Spleen (tissue), 11 donors: Measurements from ENCODE around the gene INHBE. TPM values are rescaled to one million over a fixed set of nuclear protein-coding genes. Genes with fewer than 3 reads are reported as not detected.

ENCODE experiments used
- DNase-seq: peaks from one replicate; pipeline ENCODE4 v3.0.0-alpha.2; 2020
- H3K27ac ChIP-seq, 8 donors: fragments of 200-600 bp; sonication (generic) in 7 of 8; 1 replicate in 4 of 8; 2 replicates in 4 of 8; pipeline versions ENCODE4 v1.5.0 to v1.8.0; 2016 to 2021; ENCODE audit warnings: inconsistent platforms in 4 of 8, mild to moderate bottlenecking in 4 of 8, moderate library complexity in 1 of 8
- H3K27me3 ChIP-seq, 7 donors: fragments of 200-600 bp; sonication (generic) in 6 of 7; replicated peaks in 1 of 7; 1 replicate in 4 of 7; 2 replicates in 3 of 7; pipeline versions ENCODE4 v1.5.0 to v1.8.0; 2016 to 2021; ENCODE audit warnings: inconsistent platforms in 3 of 7, mild to moderate bottlenecking in 1 of 7
- H3K36me3 ChIP-seq, 6 donors: fragments of 200-600 bp; sonication (generic) in 5 of 6; 1 replicate in 4 of 6; 2 replicates in 2 of 6; pipeline versions ENCODE4 v1.5.0 to v1.8.0; 2016 to 2021; ENCODE audit warnings: inconsistent platforms in 2 of 6
- H3K4me1 ChIP-seq, 6 donors: fragments of 200-600 bp; sonication (generic) in 5 of 6; 1 replicate in 3 of 6; 2 replicates in 3 of 6; pipeline versions ENCODE4 v1.5.0 to v1.8.0; 2016 to 2021; ENCODE audit warnings: inconsistent platforms in 3 of 6
- H3K4me3 ChIP-seq, 8 donors: fragments of 200-600 bp; sonication (generic) in 7 of 8; 1 replicate in 4 of 8; 2 replicates in 4 of 8; pipeline versions ENCODE4 v1.5.0 to v1.8.0; 2016 to 2021; ENCODE audit warnings: inconsistent platforms in 4 of 8, mild to moderate bottlenecking in 4 of 8, moderate library complexity in 2 of 8
- H3K9me3 ChIP-seq, 8 donors: fragments of 200-600 bp; sonication (generic) in 7 of 8; 1 replicate in 4 of 8; 2 replicates in 4 of 8; pipeline versions ENCODE4 v1.5.0 to v1.8.0; 2016 to 2021; ENCODE audit warnings: inconsistent platforms in 4 of 8
- POLR2A ChIP-seq, 3 donors: fragments of 450-650 bp; IDR thresholded peaks; one replicate each; pipeline ENCODE4 v1.5.1; 2017; ENCODE audit warnings: antibody characterized with exemption in 3 of 3, mild to moderate bottlenecking in 1 of 3
- POLR2AphosphoS5 ChIP-seq, 3 donors: sonication (generic); formaldehyde crosslinking; IDR thresholded peaks; one replicate each; pipeline ENCODE4 v1.5.1; 2017; ENCODE audit warnings: antibody characterized with exemption in 3 of 3
- WGBS, 5 donors: extraction: QIAGEN DNeasy Blood & Tissue Kit in 3 of 5; methylation state at CpG; one replicate each; pipeline versions ENCODE4 v1.1.5 to v1.1.7; 2013 to 2018; 5-methylcytosine and 5-hydroxymethylcytosine counted together
- intact Hi-C: fragments of 100-400 bp; cut with DNase I; formaldehyde crosslinking; loops from one replicate; pipeline ENCODE4 v1.15.0; 2023; ENCODE audit warnings: low total_unique reads
- polyA plus RNA-seq, 3 donors: library from polyadenylated mRNA; stranded (reverse); fragments of 200-250 nt; gene quantifications; one replicate each; pipeline ENCODE4 v1.2.1, GENCODE V29; 2013
- total RNA-seq, 7 donors: library from RNA; depleted of rRNA in 3 of 7; stranded (reverse); fragments of >200 nt in 3 of 7; fragmentation: NEBNext Ultra II Directional in 4 of 7; extraction: Animal tissue kit (Norgen Biotek cat#: 25700) in 4 of 7; gene quantifications; one replicate each; pipeline versions ENCODE4 v1.1.0 to v1.2.1, GENCODE V29; 2016 to 2021
- TF ChIP-seq, protein P1 (sequence below), 11 experiments: fragments of 200-600 bp in 7 of 11; fragments of 450-650 bp in 4 of 11; sonication (generic) in 4 of 11; IDR thresholded peaks in 8 of 11; conservative IDR thresholded peaks in 3 of 11; 1 replicate in 7 of 11; 2 replicates in 4 of 11; pipeline versions ENCODE4 v1.4.0 to v1.8.0; 2016 to 2021; ENCODE audit warnings: antibody characterized with exemption in 11 of 11, inconsistent platforms in 4 of 11, mild to moderate bottlenecking in 1 of 11
- donor health status: healthy with polysubstance abuse.
- donor health status: DM: no; HTN: no; CAD: no; lungs with moderate emphysema.
- donor health status: DM: no; HTN: no; CAD: no.
- donor health status: Bipolar disorder and iron deficiency.
- donor health status: healthy.
- donor health status: DM: no; HTN: no; CAD: no.
- donor health status: DM: yes; HTN: yes; CAD: no.

INHBE gene
- total and polyA plus RNA-seq, 10 donors, result 0.02 TPM; not detected in 9

DNA sequence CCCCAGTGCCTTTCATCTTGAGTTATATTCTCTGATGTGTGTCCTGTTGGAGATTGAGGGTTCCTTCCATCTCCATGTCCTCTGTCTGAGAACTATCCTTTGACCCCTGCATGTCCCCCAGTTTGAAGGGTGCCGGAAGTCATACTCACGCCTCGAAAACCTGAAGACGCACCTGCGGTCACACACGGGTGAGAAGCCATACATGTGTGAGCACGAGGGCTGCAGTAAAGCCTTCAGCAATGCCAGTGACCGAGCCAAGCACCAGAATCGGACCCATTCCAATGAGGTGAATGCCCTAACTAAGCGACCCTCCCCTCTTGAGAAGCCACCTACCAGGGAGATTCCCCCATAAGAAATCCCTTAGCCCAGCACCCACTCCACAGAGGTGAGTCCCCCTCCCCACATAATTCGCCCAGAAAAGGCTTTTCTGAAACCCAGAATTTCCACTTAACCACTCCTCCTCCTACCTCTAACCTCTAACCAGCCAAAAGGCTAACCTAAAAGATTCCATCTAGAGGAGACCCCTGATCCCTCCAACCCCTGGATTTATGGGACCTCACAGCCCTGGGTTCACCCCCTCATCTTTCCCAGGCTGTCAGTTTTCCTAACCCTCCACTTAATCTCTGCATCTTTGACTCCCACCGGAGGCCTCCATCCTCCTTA lies 12.2 kb downstream of the INHBE start:
- H3K36me3 ChIP-seq, result peaks cover 0 to 62% (median 37%) of the 10 kb centered on the region in 6 donors
- no peak overlapping the region for H3K4me3 ChIP-seq
- H3K9me3 ChIP-seq, result no peaks in the 10 kb centered on the region
- H3K27me3 ChIP-seq, result peaks cover 0 to 2% (median 0%) of the 10 kb centered on the region in 7 donors
- H3K27ac ChIP-seq, result no peak overlapping the region
- TF ChIP-seq POLR2AphosphoS5 (IDR thresholded peaks at IDR 0.05), result no peak
- TF ChIP-seq, protein P1, sequence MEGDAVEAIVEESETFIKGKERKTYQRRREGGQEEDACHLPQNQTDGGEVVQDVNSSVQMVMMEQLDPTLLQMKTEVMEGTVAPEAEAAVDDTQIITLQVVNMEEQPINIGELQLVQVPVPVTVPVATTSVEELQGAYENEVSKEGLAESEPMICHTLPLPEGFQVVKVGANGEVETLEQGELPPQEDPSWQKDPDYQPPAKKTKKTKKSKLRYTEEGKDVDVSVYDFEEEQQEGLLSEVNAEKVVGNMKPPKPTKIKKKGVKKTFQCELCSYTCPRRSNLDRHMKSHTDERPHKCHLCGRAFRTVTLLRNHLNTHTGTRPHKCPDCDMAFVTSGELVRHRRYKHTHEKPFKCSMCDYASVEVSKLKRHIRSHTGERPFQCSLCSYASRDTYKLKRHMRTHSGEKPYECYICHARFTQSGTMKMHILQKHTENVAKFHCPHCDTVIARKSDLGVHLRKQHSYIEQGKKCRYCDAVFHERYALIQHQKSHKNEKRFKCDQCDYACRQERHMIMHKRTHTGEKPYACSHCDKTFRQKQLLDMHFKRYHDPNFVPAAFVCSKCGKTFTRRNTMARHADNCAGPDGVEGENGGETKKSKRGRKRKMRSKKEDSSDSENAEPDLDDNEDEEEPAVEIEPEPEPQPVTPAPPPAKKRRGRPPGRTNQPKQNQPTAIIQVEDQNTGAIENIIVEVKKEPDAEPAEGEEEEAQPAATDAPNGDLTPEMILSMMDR (IDR thresholded peaks at IDR 0.05 in 8 of 11, conservative IDR thresholded peaks at IDR 0.05 in 3 of 11), result no peak
- no peak for TF ChIP-seq POLR2A (IDR thresholded peaks at IDR 0.05)
- intact Hi-C loops, result no loop called here
- 86 to 94% (median 87%) methylated on average over 12 of the region's 12 CpGs for WGBS, 5 donors
- peak; percentile 58 for DNase-seq
- peaks cover 5 to 49% (median 21%) of the 10 kb centered on the region in 6 donors for H3K4me1 ChIP-seq

DNA sequence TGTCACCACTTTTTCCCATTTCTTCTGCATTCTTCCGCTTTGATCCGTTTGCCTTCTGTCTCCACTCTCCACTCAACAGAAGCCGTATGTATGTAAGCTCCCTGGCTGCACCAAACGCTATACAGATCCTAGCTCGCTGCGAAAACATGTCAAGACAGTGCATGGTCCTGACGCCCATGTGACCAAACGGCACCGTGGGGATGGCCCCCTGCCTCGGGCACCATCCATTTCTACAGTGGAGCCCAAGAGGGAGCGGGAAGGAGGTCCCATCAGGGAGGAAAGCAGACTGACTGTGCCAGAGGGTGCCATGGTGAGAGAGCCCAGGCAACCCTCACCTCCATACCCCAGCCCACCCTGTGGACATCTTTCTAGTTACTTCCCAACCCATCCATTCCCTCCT lies 12.8 kb downstream of the INHBE start:
- H3K4me1 ChIP-seq, result peaks cover under 1 to 49% (median 17%) of the 10 kb centered on the region in 6 donors
- H3K36me3 ChIP-seq, result peaks cover 0 to 68% (median 41%) of the 10 kb centered on the region in 6 donors
- intact Hi-C loops, result no loop called here
- TF ChIP-seq, protein P1 (IDR thresholded peaks at IDR 0.05 in 8 of 11, conservative IDR thresholded peaks at IDR 0.05 in 3 of 11), result no peak
- no peak for TF ChIP-seq POLR2A (IDR thresholded peaks at IDR 0.05)
- peak; percentile 43 to 58 (median 46) for TF ChIP-seq POLR2AphosphoS5 (IDR thresholded peaks at IDR 0.05)
- peak; percentile 49 for DNase-seq
- no peak overlapping the region for H3K4me3 ChIP-seq
- no peaks in the 10 kb centered on the region for H3K27me3 ChIP-seq
- no peaks in the 10 kb centered on the region for H3K9me3 ChIP-seq
- H3K27ac ChIP-seq, result no peak overlapping the region
- WGBS, 5 donors, result 86 to 93% (median 90%) methylated on average over 11 of the region's 11 CpGs

DNA sequence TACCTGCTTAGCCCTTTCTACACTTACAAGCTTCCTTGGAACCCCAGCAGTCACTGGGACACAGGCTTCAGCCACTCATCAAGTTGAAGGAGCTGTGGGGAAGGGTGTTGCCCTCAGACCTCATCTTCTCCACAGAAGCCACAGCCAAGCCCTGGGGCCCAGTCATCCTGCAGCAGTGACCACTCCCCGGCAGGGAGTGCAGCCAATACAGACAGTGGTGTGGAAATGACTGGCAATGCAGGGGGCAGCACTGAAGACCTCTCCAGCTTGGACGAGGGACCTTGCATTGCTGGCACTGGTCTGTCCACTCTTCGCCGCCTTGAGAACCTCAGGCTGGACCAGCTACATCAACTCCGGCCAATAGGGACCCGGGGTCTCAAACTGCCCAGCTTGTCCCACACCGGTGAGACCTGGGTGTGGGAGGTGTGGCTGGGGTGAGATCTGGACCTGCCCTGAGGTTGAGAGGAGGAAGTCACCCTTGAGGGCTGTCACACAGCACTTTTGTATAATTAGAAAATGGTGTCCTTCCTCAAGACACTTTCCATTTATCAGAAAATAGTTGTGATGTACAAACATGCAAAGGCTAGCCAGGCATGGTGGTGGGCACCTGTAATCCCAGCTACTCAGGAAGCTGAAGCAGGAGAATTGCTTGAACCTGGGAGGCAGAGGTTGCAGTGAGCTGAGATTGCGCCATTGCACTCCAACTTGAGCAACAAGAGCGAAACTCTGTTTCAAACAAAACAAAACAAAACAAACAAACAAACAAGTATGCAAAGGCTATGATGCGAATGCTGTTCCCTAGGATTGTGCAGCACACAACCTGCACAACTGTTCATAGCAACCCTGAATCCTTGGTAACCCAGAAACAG lies 14.4 kb downstream of the INHBE start:
- Histone ChIP-seq H3K36me3 (peaks cover 0 to 84% (median 55%) of the 10 kb centered on the region in 6 donors), H3K9me3 (no peaks in the 10 kb centered on the region), H3K27me3 (no peaks in the 10 kb centered on the region), H3K27ac (peak overlapping the region in 6 of 8 donors; percentile 20 to 76 (median 45)), H3K4me1 (peaks cover 0 to 60% (median 28%) of the 10 kb centered on the region in 6 donors), H3K4me3 (peak overlapping the region in 1 of 8 donors; percentile 21)
- 81 to 91% (median 86%) methylated on average over 6 to 10 of the region's 10 CpGs for WGBS, 5 donors
- peak; percentile 27 to 54 (median 30) for TF ChIP-seq POLR2AphosphoS5 (IDR thresholded peaks at IDR 0.05)
- TF ChIP-seq POLR2A (IDR thresholded peaks at IDR 0.05), result no peak
- TF ChIP-seq, protein P1 (IDR thresholded peaks at IDR 0.05 in 8 of 11, conservative IDR thresholded peaks at IDR 0.05 in 3 of 11), result no peak
- intact Hi-C loops, result no loop called here
- DNase-seq, result peak; percentile 78
